ENCODE results near the gene GIMD1. TPM values are rescaled to one million over a fixed set of nuclear protein-coding genes. Genes with fewer than 3 reads are reported as not detected.

The GIMD1 gene
- total RNA-seq, 1 experiment from 2014 or later: not detected

- Histone ChIP-seq H2BK15ac (ENCODE audit: low read depth, low read length) (no peak overlapping the region), H3K18ac (ENCODE audit: insufficient read length, low read depth, low read length) (no peak overlapping the region), H2BK20ac (ENCODE audit: low read depth, low read length, poor library complexity, severe bottlenecking) (no peak overlapping the region), H3K27ac (ENCODE audit: insufficient read length, low read depth, low read length) (no peak overlapping the region), H3K4ac (ENCODE audit: low read depth, low read length) (no peak overlapping the region), H3K79me1 (ENCODE audit: insufficient read depth, low read depth, low read length, poor library complexity, severe bottlenecking) (no peaks in the 10 kb centered on the region), H4K5ac (ENCODE audit: insufficient read length, low read depth, low read length) (no peak overlapping the region), H3K4me1 (ENCODE audit: insufficient read depth, low read length) (no peaks in the 10 kb centered on the region), H3K9me3 (ENCODE audit: control insufficient read depth, low read depth, low read length) (no peaks in the 10 kb centered on the region), H3K56ac (ENCODE audit: insufficient read length, low read depth, low read length) (no peak overlapping the region), H3K23me2 (ENCODE audit: insufficient read length, low read depth, low read length, poor library complexity, severe bottlenecking) (no peaks in the 10 kb centered on the region), H4K20me1 (ENCODE audit: control insufficient read depth, insufficient read depth, insufficient read length) (no peaks in the 10 kb centered on the region), H3K9ac (ENCODE audit: extremely low read depth, insufficient read length, low read length) (no peak overlapping the region), H3K79me2 (ENCODE audit: insufficient read depth, low read length) (no peaks in the 10 kb centered on the region), H2BK12ac (ENCODE audit: insufficient read length, low read depth, low read length) (no peak overlapping the region), H4K91ac (ENCODE audit: insufficient read length, low read depth, low read length) (no peak overlapping the region), H2BK5ac (ENCODE audit: insufficient read length, low read length) (no peak overlapping the region), H3K23ac (ENCODE audit: insufficient read length, low read depth, low read length) (no peak overlapping the region), H3K14ac (ENCODE audit: insufficient read depth, low read length) (no peak overlapping the region), H2AK5ac (ENCODE audit: insufficient read length, low read length) (no peak overlapping the region), H3K4me2 (ENCODE audit: insufficient read depth, insufficient read length, low read length) (no peak overlapping the region), H3T11ph (ENCODE audit: low read length) (no peak overlapping the region), H3K27me3 (ENCODE audit: insufficient read depth, low read length) (no peaks in the 10 kb centered on the region), H2BK120ac (ENCODE audit: low read depth, low read length, poor library complexity, severe bottlenecking) (no peak overlapping the region), H2AFZ (ENCODE audit: low read length) (no peak overlapping the region), H4K8ac (replicated peaks; ENCODE audit: insufficient read length, low read depth, low read length) (no peak overlapping the region)
- Mint-ChIP-seq H3K4me1 (peaks cover 5 to 6% of the 10 kb centered on the region in 2 experiments), H3K9me3 (no peaks in the 10 kb centered on the region), H3K27me3 (ENCODE audit: low read depth) (no peaks in the 10 kb centered on the region), H3K27ac (peak overlapping the region in 1 of 3 experiments; percentile 2; a peak in 2 of 7 replicates), H3K4me3 (no peak overlapping the region), H3K36me3 (ENCODE audit: insufficient read depth in 1 of 3, low read depth in 3 of 3) (peaks cover 9 to 15% (median 12%) of the 10 kb centered on the region in 3 experiments; a peak in 6 of 7 replicates)
- DNase-seq: no peak
- no CpG with 5 or more reads among the region's 2 CpGs for WGBS (ENCODE audit: extremely low coverage, insufficient read length, low lambda C conversion rate)
- TF ChIP-seq CTCF (conservative IDR thresholded peaks at IDR 0.05): no peak
These were observed 24.5 kb downstream of the GIMD1 start for GRCh38 chr4:106343865-106344646.
